Activated CD4-positive, alpha-beta T cell treated with anti-CD3 and anti-CD28 coated beads for 4 hours (primary cell): Measurements from ENCODE around the gene PTAR1.
A peak's percentile ranks its signal among the peaks of the same experiment; 100 is the strongest.
"Not testable (repeated sequence)": the region's sequence is repeated elsewhere in the genome, so short reads cannot be mapped to it uniquely, and the experiment has no call there.

Experiments used
- DNase-seq, 2 donors: peaks; one replicate each; pipeline ENCODE4 v3.0.0-alpha.2; 2020

PTAR1 gene, protein sequence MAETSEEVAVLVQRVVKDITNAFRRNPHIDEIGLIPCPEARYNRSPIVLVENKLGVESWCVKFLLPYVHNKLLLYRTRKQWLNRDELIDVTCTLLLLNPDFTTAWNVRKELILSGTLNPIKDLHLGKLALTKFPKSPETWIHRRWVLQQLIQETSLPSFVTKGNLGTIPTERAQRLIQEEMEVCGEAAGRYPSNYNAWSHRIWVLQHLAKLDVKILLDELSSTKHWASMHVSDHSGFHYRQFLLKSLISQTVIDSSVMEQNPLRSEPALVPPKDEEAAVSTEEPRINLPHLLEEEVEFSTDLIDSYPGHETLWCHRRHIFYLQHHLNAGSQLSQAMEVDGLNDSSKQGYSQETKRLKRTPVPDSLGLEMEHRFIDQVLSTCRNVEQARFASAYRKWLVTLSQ

GRCh38 chr9:69759421-69760277, at the start of gene PTAR1:
TSS of gene PTAR1 (minus strand) at chr9:69760011. CDS start at chr9:69759938, 73 bp downstream.
- DNase-seq: peak; percentile 89

- peak in 1 of 2 donors; percentile 8 for DNase-seq
Observed at GRCh38 chr9:69809304-69809863, 49.6 kb upstream of the PTAR1 start.

- DNase-seq: no peak
Observed at GRCh38 chr9:69806627-69807026, 46.8 kb upstream of the PTAR1 start.

GRCh38 chr9:69805962-69806515, 46.2 kb upstream of the PTAR1 start:
- DNase-seq: no peak

DNA sequence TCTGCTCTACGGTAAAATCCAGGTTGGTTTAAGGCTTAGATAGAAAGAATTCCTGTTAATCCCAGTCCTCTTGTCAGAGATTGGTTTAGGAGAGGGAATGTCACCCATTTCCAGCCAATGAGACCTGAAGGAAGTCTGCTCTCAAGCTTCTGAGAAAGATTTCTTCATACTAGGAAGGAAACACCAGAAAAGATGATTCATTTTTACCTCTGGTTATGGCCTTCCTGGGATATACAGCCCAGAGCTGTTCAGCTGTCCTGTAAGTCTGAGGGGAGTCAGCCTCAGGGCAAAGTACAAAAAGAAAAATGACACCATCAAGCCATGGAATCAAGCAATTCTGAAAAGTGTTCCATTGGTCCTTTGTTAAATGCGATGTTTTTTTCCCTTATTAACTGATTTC, 42.2 kb upstream of the PTAR1 start:
- no peak for DNase-seq

GRCh38 chr9:69800027-69800426, 40.2 kb upstream of the PTAR1 start:
- DNase-seq: not testable (repeated sequence)

DNA sequence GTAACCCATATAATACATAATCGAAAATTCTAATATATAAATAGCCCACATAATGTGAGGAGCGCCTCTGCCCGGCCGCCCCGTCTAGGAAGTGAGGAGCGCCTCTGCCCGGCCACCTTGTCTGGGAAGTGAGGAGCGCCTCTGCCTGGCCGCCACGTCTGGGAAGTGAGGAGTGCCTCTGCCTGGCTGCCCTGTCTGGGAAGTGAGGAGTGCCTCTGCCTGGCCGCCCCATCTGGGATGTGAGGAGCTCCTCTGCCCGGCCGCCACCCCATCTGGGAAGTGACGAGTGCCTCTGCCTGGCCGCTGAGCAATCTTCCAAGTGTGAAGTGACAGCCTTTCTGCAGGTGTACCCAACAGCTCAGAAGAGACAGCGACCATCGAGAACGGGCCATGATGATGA, 39.7 kb upstream of the PTAR1 start:
- not testable (repeated sequence) for DNase-seq

GRCh38 chr9:69798744-69799143, 38.9 kb upstream of the PTAR1 start:
- DNase-seq: no peak

GRCh38 chr9:69797675-69798074, 37.9 kb upstream of the PTAR1 start:
- DNase-seq: no peak

DNA sequence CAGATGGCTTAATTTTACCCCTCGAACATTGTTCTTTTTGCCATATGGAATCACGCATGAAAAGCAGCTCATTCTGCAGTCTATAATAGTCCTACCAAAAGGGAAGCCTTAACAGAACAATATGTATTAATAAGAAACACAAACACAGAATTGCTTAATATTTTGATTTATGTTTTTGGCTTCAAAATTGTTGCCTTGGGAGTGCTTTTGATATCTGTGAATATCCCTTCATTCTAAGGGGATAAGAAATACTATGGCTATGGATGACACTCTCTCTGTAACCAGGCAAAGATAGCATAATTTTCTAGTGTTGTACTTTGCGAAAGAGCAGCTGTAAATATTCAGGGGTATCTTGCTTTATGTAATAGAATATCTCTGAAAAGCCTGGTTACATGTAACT, 34.5 kb upstream of the PTAR1 start:
- no peak for DNase-seq

DNA sequence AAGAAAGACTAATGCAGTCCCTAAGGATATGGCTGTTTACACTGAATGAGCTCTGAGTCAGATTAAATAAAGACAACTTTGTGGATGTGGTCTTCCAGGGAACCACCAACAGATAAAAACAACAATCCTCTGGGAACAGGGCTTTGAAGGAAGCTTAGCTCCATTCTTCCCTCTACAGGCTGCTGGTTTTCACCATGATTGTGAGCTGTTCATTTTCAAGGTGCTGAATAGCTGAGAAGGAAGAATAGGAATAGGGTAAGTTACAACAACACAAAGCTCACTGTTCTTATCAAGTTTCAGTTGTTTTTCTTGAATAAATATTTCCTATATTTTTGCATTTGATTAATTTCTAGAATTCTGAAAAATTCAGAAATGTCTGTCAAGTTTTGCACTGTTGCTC, 25.9 kb upstream of the PTAR1 start:
- no peak for DNase-seq

GRCh38 chr9:69773258-69773657, 13.4 kb upstream of the PTAR1 start:
- DNase-seq: no peak

GRCh38 chr9:69771775-69772418, 12.1 kb upstream of the PTAR1 start:
- no peak for DNase-seq

- DNase-seq: no peak
Observed at GRCh38 chr9:69768716-69769115, 8.9 kb upstream of the PTAR1 start.

DNA sequence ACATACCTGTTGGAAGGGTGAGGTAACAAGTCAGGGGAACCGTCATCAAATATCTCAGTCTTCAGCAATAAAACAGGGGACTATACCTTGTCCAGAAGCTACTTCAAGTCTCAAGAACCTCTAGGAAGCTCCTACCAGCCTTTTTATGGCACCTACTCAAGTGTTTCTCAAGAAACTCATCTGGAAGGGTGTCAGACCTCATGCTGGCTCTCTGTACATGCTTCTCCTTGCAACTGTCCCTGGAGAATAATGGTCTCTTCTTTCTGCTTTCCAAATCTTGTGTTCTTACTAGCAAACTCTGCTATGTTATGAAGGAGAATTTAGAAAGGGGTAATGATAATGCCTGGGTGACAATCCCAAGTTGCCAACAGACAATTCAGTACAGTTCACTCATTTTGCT, 8.3 kb upstream of the PTAR1 start:
- DNase-seq: no peak

- DNase-seq: not testable (repeated sequence)
Observed at GRCh38 chr9:69763862-69764261, 4.1 kb upstream of the PTAR1 start.

DNA sequence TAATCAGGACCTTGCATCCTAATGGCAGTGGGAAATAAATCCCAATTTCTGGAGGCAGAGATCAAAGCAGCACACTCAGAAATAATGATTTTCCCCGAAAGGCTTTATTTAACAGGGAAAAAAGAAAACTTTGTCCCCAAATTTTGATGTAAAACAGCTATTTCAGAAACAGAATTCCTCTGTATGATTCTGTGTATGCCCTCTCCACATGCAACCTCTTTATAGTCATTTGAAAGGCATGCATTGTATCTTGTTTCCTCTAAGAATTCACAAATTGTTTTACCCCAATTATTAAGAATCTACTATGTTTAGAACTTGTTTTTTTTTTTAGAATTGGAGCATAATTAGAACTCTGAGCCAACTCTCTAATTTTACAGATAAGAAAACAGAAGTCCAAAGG, 2.7 kb upstream of the PTAR1 start:
- DNase-seq: no peak

DNA sequence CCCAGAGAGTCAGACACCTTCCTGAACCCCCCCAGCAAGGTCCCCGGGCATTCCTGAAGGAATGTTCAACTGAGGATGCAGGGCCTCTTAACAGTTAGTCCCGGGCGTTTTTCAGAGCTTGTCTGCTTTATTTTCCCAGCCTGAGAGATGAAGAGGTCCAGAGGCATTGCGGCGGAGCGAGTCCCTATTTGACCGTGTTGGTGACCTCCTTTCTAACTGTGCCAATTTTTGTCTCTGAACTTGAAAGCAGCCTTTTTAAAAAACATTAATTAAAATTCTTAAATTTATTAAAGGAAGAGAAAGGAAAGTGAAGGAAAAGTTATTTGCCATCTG, 433 bp upstream of the PTAR1 start:
- DNase-seq: no peak

- DNase-seq: no peak
Observed at GRCh38 chr9:69759021-69759420, 790 bp downstream of the PTAR1 start.

DNA sequence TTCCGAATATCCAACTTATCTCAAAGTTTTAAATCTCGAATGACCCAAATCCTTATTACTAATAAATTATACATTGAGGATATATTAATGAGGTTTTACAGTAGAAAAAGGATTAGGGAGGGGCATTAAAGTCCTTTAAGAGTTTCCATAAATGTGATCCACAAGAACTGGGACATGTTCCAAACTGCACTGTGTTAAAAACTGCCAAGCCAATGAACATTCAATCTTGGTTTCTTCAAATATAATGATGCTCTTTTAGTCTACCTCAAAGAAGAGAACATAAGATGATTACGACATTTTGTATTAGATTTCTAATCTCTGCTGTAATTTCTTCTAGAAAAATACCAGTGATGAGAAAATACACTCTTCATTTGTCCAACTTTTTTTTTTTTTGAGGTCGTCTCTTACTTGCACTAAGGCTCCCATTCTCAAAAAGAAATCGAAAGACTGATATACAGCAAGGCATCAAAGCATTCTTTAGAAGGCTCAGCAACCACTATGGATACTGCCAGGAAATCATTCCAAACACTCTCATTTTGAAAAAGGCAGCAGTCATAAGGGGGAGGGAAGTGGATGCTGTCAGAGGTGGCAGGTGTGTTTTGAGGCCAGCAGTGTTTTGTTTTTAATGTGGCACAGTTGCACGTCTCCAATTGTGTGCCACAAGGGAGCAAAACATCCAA, 1.7 kb downstream of the PTAR1 start:
- no peak for DNase-seq

- DNase-seq: no peak
Observed at GRCh38 chr9:69755205-69755604, 4.6 kb downstream of the PTAR1 start.

GRCh38 chr9:69753830-69754229, 6.0 kb downstream of the PTAR1 start:
- DNase-seq: no peak
